NOMO-1 treated with dmso at 0.1 percent for 144 hours (cell line): ENCODE results near the gene HYOU1.
A peak's percentile ranks its signal among the peaks of the same experiment; 100 is the strongest.
"Not testable (repeated sequence)": the region's sequence is repeated elsewhere in the genome, so short reads cannot be mapped to it uniquely, and the experiment has no call there.

ENCODE experiments used
- DNase-seq: peaks from one replicate; lab custom pipeline; 2025; ENCODE audit not compliant: unreplicated experiment; lab: John Stamatoyannopoulos, UW

The HYOU1 gene

GRCh38 chr11:119057000-119057769, at the start of gene HYOU1:
Gene HYOU1 (minus strand): TSS chr11:119057205. CDS start chr11:119056160, 1,045 bp downstream.
- DNase-seq = peak; percentile 95

- no peak for DNase-seq
Measured at GRCh38 chr11:119103793-119104192, 46.8 kb upstream of the HYOU1 start.

- not testable (repeated sequence) for DNase-seq
Measured at GRCh38 chr11:119103161-119103664, 46.2 kb upstream of the HYOU1 start.

- peak; percentile 92 for DNase-seq
Measured at GRCh38 chr11:119101759-119102423, 44.9 kb upstream of the HYOU1 start, which contains the start of gene DPAGT1. Gene DPAGT1 (minus strand): TSS chr11:119101853. CDS start chr11:119101655, 198 bp downstream.

GRCh38 chr11:119100994-119101758, 44.2 kb upstream of the HYOU1 start:
- no peak for DNase-seq

- DNase-seq = no peak
Measured at GRCh38 chr11:119100246-119100970, 43.4 kb upstream of the HYOU1 start.

GRCh38 chr11:119099711-119100110, 42.7 kb upstream of the HYOU1 start:
- no peak for DNase-seq

GRCh38 chr11:119095066-119095880, 38.3 kb upstream of the HYOU1 start:
- DNase-seq = peak; percentile 97

- peak; percentile 71 for DNase-seq
Measured at GRCh38 chr11:119094816-119095065, 37.7 kb upstream of the HYOU1 start.

GRCh38 chr11:119093942-119094815, 37.2 kb upstream of the HYOU1 start:
- DNase-seq = no peak

GRCh38 chr11:119092880-119093842, 36.2 kb upstream of the HYOU1 start:
- no peak for DNase-seq

- DNase-seq = no peak
Measured at GRCh38 chr11:119091966-119092879, 35.2 kb upstream of the HYOU1 start.

GRCh38 chr11:119091178-119091577, 34.2 kb upstream of the HYOU1 start:
- DNase-seq = no peak

- DNase-seq = no peak
Measured at GRCh38 chr11:119089319-119089718, 32.3 kb upstream of the HYOU1 start.

- no peak for DNase-seq
Measured at GRCh38 chr11:119088406-119088805, 31.4 kb upstream of the HYOU1 start.

GRCh38 chr11:119087747-119088241, 30.8 kb upstream of the HYOU1 start:
- no peak for DNase-seq

- no peak for DNase-seq
Measured at GRCh38 chr11:119087123-119087522, 30.1 kb upstream of the HYOU1 start.
